Measurements from ENCODE around the gene GCK. TPM values are rescaled to one million over a fixed set of nuclear protein-coding genes. Genes with fewer than 3 reads are reported as not detected.

The GCK gene
- total and polyA plus RNA-seq, 2 donors (not counting 3 experiments of a cell fraction or from before 2014, with no cell fraction given) = 0.17 to 0.51 TPM

DNA sequence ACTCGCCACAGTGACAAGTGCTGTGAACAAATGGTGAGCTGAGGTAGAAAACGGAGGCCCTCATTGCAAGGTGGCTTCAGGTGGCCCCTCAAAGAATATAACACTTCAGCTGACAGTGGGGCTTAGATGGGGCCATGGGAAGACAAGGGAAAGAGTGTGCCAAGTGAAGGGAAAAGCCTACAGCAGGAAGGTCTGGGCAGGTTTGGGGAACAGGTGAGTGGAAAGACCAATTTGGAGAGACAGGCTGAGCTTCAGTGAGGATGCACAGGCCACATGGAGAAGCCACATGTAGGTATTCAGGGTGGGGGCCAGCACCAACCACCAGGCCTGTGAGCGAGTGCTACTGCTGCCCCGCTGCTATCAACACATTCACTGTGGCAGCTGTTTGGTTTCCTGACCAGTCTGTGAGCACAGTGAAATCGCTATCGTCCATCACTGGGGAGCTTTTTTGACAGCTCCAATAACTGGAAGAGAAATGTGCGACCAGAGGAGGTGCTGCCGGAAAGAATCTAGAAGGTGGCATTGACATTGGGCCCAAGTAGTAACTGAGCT is 69.3 kb downstream of the GCK start:
- FAIRE-seq (no peak), DNase-seq (ENCODE audit: low read depth, low spot score) (no peak)
- POLR2A ChIA-PET = interaction anchor here (0.5 kb wide), 1 partner anchor 866 kb away, joined by 3 read pairs; no protein-coding TSS in a partner anchor
- intact Hi-C loops (cut with micrococcal nuclease) (no loop called here), dilution Hi-C loops (cut with MboI; ENCODE audit: extremely low pct_ligation_motif_present, low sequenced_read_pairs) (no loop called here)
- Histone ChIP-seq H3K4me2 (ENCODE audit: insufficient read depth, low read length) (no peak overlapping the region), H3K9me1 (replicated peaks; ENCODE audit: control insufficient read depth, extremely low read depth, insufficient read depth, low read length) (no peaks in the 10 kb centered on the region), H3K9me3 (replicated peaks; ENCODE audit: control insufficient read depth, insufficient read depth, low read length) (no peaks in the 10 kb centered on the region), H3K27me3 (ENCODE audit: control insufficient read depth in 2 of 2, insufficient read depth in 2 of 2, low read length in 2 of 2) (no peaks in the 10 kb centered on the region), H2AFZ (ENCODE audit: low read depth, low read length) (no peak overlapping the region), H3K79me2 (ENCODE audit: control insufficient read depth, insufficient read depth, low read length) (peaks cover 25% of the 10 kb centered on the region), H3K4me1 (ENCODE audit: control insufficient read depth, extremely low read depth, insufficient read depth, low read length) (peaks cover 14% of the 10 kb centered on the region), H3K9ac (replicated peaks; ENCODE audit: extremely low read depth, insufficient read depth, low read length) (no peak overlapping the region), H3K36me3 (ENCODE audit: control insufficient read depth in 2 of 2, extremely low read depth in 1 of 2, insufficient read depth in 2 of 2, low read length in 2 of 2) (peaks cover 0 to 17% of the 10 kb centered on the region in 2 experiments), H4K20me1 (replicated peaks; ENCODE audit: control insufficient read depth, extremely low read depth, insufficient read depth, low read length) (no peaks in the 10 kb centered on the region), H3K4me3 (replicated peaks in 1 of 3; ENCODE audit: insufficient read depth in 1 of 3, low read depth in 1 of 3, low read length in 3 of 3) (no peak overlapping the region), H3K27ac (ENCODE audit: insufficient read depth, low read depth, low read length) (no peak overlapping the region)
- no TSS peak for BruUV-seq (replicated peaks)
- CTCF ChIA-PET = interaction anchor here (0.8 kb wide), 1 partner anchor 15 kb away, joined by 3 read pairs; no protein-coding TSS in a partner anchor
- TF ChIP-seq JUN (IDR thresholded peaks at IDR 0.05; ENCODE audit: borderline replicate concordance, insufficient read depth, insufficient read length, low read depth) (no peak), POLR2AphosphoS5 (IDR thresholded peaks at IDR 0.05; ENCODE audit: insufficient read depth, low read depth, low read length) (no peak), GATA2 (IDR thresholded peaks at IDR 0.05; ENCODE audit: insufficient read depth, insufficient read length, low read depth, low read length) (no peak), MAX (IDR thresholded peaks at IDR 0.05; ENCODE audit: insufficient read depth, insufficient read length) (no peak), MYC (IDR thresholded peaks at IDR 0.05; ENCODE audit: low read depth, low read length) (no peak), EZH2 (IDR thresholded peaks at IDR 0.05; ENCODE audit: borderline replicate concordance, low read depth, low read length, severe bottlenecking) (no peak)

- H3K4me3 ChIP-seq (replicated peaks in 1 of 3; ENCODE audit: insufficient read depth in 1 of 3, low read depth in 1 of 3, low read length in 3 of 3) = no peak overlapping the region
- no TSS peak for BruUV-seq (replicated peaks)
- H3K9ac ChIP-seq (replicated peaks; ENCODE audit: extremely low read depth, insufficient read depth, low read length) = no peak overlapping the region
- TF ChIP-seq, protein P1, sequence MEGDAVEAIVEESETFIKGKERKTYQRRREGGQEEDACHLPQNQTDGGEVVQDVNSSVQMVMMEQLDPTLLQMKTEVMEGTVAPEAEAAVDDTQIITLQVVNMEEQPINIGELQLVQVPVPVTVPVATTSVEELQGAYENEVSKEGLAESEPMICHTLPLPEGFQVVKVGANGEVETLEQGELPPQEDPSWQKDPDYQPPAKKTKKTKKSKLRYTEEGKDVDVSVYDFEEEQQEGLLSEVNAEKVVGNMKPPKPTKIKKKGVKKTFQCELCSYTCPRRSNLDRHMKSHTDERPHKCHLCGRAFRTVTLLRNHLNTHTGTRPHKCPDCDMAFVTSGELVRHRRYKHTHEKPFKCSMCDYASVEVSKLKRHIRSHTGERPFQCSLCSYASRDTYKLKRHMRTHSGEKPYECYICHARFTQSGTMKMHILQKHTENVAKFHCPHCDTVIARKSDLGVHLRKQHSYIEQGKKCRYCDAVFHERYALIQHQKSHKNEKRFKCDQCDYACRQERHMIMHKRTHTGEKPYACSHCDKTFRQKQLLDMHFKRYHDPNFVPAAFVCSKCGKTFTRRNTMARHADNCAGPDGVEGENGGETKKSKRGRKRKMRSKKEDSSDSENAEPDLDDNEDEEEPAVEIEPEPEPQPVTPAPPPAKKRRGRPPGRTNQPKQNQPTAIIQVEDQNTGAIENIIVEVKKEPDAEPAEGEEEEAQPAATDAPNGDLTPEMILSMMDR (IDR thresholded peaks at IDR 0.05; ENCODE audit: extremely low read depth in 1 of 2, insufficient read depth in 1 of 2, low read depth in 1 of 2, low read length in 2 of 2) = no peak
- TF ChIP-seq POLR2AphosphoS5 (IDR thresholded peaks at IDR 0.05; ENCODE audit: insufficient read depth, low read depth, low read length) = no peak
- TF ChIP-seq MAX (IDR thresholded peaks at IDR 0.05; ENCODE audit: insufficient read depth, insufficient read length) = no peak
- no peak overlapping the region for H2AFZ ChIP-seq (ENCODE audit: low read depth, low read length)
- DNase-seq (ENCODE audit: low read depth, low spot score) (no peak), FAIRE-seq (no peak)
- H3K9me1 ChIP-seq (replicated peaks; ENCODE audit: control insufficient read depth, extremely low read depth, insufficient read depth, low read length) = no peaks in the 10 kb centered on the region
- ChIA-PET CTCF (no interaction called here), POLR2A (no interaction called here)
- intact Hi-C loops (cut with micrococcal nuclease) (no loop called here), dilution Hi-C loops (cut with MboI; ENCODE audit: extremely low pct_ligation_motif_present, low sequenced_read_pairs) (no loop called here)
- H3K79me2 ChIP-seq (ENCODE audit: control insufficient read depth, insufficient read depth, low read length) = peaks cover 25% of the 10 kb centered on the region
- H4K20me1 ChIP-seq (replicated peaks; ENCODE audit: control insufficient read depth, extremely low read depth, insufficient read depth, low read length) = no peaks in the 10 kb centered on the region
- peaks cover 10% of the 10 kb centered on the region for H3K4me1 ChIP-seq (ENCODE audit: control insufficient read depth, extremely low read depth, insufficient read depth, low read length)
- H3K36me3 ChIP-seq (ENCODE audit: control insufficient read depth in 2 of 2, extremely low read depth in 1 of 2, insufficient read depth in 2 of 2, low read length in 2 of 2) = peaks cover 3 to 27% of the 10 kb centered on the region in 2 experiments
- no peak overlapping the region for H3K4me2 ChIP-seq (ENCODE audit: insufficient read depth, low read length)
- H3K27me3 ChIP-seq (ENCODE audit: control insufficient read depth in 2 of 2, insufficient read depth in 2 of 2, low read length in 2 of 2) = no peaks in the 10 kb centered on the region
- H3K27ac ChIP-seq (ENCODE audit: insufficient read depth, low read depth, low read length) = no peak overlapping the region
- H3K9me3 ChIP-seq (replicated peaks; ENCODE audit: control insufficient read depth, insufficient read depth, low read length) = no peaks in the 10 kb centered on the region
Measured at GRCh38 chr7:44117801-44118429, 71.3 kb downstream of the GCK start.
